Effector CD4-positive, alpha-beta T cell (primary cell): ENCODE measurements around the gene MOSPD3.
A peak's percentile ranks its signal among the peaks of the same experiment; 100 is the strongest.

Source experiments
- DNase-seq: peaks from one replicate; pipeline ENCODE4 v3.0.0-alpha.2; 2020

The MOSPD3 gene

GRCh38 chr7:100575746-100576383, 36.5 kb upstream of the MOSPD3 start:
- DNase-seq = no peak

GRCh38 chr7:100576384-100576993, 35.9 kb upstream of the MOSPD3 start:
- no peak for DNase-seq

- DNase-seq = no peak
Measured at GRCh38 chr7:100577103-100577502, 35.2 kb upstream of the MOSPD3 start.

- no peak for DNase-seq
Measured at GRCh38 chr7:100577507-100577906, 34.8 kb upstream of the MOSPD3 start.

GRCh38 chr7:100578246-100579183, 33.8 kb upstream of the MOSPD3 start:
- no peak for DNase-seq

- DNase-seq = no peak
Measured at GRCh38 chr7:100580466-100581283, 31.7 kb upstream of the MOSPD3 start.

GRCh38 chr7:100582041-100582579, 30.2 kb upstream of the MOSPD3 start:
- no peak for DNase-seq

- no peak for DNase-seq
Measured at GRCh38 chr7:100582650-100583049, 29.7 kb upstream of the MOSPD3 start.

- peak; percentile 38 for DNase-seq
Measured at GRCh38 chr7:100583132-100584053, 28.9 kb upstream of the MOSPD3 start.

GRCh38 chr7:100584054-100584682, 28.2 kb upstream of the MOSPD3 start:
- DNase-seq = no peak

GRCh38 chr7:100584683-100585510, 27.4 kb upstream of the MOSPD3 start:
- no peak for DNase-seq

GRCh38 chr7:100585511-100586265, 26.7 kb upstream of the MOSPD3 start, which contains the start of gene LRCH4:
Gene LRCH4 (minus strand): TSS chr7:100586129. CDS start chr7:100586100, 29 bp downstream.
- peak; percentile 61 for DNase-seq

GRCh38 chr7:100586266-100587025, 25.9 kb upstream of the MOSPD3 start, which contains the start of gene FBXO24:
Gene FBXO24 (plus strand): TSS chr7:100586328. CDS start chr7:100586626, 298 bp downstream.
- peak; percentile 99 for DNase-seq

- DNase-seq = no peak
Measured at GRCh38 chr7:100588438-100588837, 23.9 kb upstream of the MOSPD3 start.

- DNase-seq = no peak
Measured at GRCh38 chr7:100589341-100589947, 22.9 kb upstream of the MOSPD3 start.

- no peak for DNase-seq
Measured at GRCh38 chr7:100590077-100590737, 22.1 kb upstream of the MOSPD3 start.

GRCh38 chr7:100591596-100591995, 20.7 kb upstream of the MOSPD3 start:
- no peak for DNase-seq
